Subcutaneous abdominal adipose tissue (tissue), 5 donors: ENCODE measurements around the gene KLC4.

Experiments
- H3K27ac ChIP-seq: one replicate; pipeline ENCODE4 v1.7.0; 2013; ENCODE audit warnings: low read depth, mild to moderate bottlenecking, inconsistent platforms, low read length, moderate library complexity
- H3K27me3 ChIP-seq, 5 donors: one replicate each; pipeline ENCODE4 v1.7.0; 2013; ENCODE audit warnings: low read length in 5 of 5, inconsistent platforms in 1 of 5; ENCODE audit not compliant: control insufficient read depth in 5 of 5, insufficient read depth in 4 of 5
- H3K36me3 ChIP-seq, 5 donors: one replicate each; pipeline ENCODE4 v1.7.0; 2013; ENCODE audit warnings: low read length in 5 of 5; ENCODE audit not compliant: control insufficient read depth in 5 of 5, insufficient read depth in 5 of 5
- H3K4me1 ChIP-seq, 5 donors: one replicate each; pipeline ENCODE4 v1.7.0; 2013; ENCODE audit warnings: low read length in 5 of 5, mild to moderate bottlenecking in 3 of 5, moderate library complexity in 1 of 5; ENCODE audit not compliant: control insufficient read depth in 5 of 5, insufficient read depth in 5 of 5
- H3K4me3 ChIP-seq, 5 donors: one replicate each; pipeline ENCODE4 v1.7.0; 2013; ENCODE audit warnings: low read length in 5 of 5, low read depth in 1 of 5
- H3K9ac ChIP-seq, 5 donors: one replicate each; pipeline ENCODE4 v1.7.0; 2013; ENCODE audit warnings: low read length in 5 of 5, mild to moderate bottlenecking in 4 of 5, moderate library complexity in 3 of 5
- H3K9me3 ChIP-seq, 5 donors: one replicate each; pipeline ENCODE4 v1.7.0; 2013; ENCODE audit warnings: low read length in 5 of 5; ENCODE audit not compliant: control insufficient read depth in 5 of 5
- donor health status: healthy.
- donor health status: healthy.
- donor health status: healthy.
- donor health status: healthy.
- donor health status: healthy.

The KLC4 gene

DNA sequence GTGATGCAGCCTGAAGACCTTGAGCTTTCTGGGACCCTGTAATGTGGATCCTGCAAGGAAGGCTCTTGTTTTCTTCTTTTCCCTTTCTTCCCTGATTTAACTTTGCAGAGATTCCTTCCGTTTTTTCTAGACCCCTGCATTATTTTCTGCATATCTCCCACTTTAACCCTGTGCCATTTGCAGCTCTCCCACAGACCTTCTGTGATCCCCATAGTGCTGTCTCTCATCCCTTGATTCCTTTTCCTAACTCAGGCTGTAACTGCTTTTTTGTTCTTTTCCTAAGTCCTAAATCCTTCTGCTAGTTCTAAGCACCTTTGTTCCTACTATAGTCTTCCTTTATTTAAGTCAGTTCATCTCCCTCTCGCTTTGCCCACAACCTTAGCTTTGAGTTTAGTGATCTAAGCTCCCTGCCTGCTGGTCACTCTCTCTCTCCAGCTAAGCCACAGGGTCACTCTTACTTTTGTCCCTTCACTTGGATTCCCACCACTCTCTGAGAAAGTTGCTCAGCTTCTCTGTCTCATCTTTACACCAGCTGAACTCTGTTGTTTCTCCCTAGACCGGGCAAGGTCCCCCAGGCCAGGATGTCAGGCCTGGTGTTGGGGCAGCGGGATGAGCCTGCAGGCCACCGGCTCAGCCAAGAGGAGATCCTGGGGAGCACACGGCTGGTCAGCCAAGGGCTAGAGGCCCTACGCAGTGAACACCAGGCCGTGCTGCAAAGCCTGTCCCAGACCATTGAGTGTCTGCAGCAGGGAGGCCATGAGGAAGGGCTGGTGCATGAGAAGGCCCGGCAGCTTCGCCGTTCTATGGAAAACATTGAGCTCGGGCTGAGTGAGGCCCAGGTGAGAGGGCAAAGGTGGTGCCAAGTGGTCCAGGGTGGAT lies 1.6 kb downstream of the KLC4 start:
- H3K27me3 ChIP-seq: no peaks in the 10 kb centered on the region
- H3K9ac ChIP-seq: peak overlapping the region in 3 of 5 donors; percentile 13 to 95 (median 91)
- peaks cover 2 to 29% (median 22%) of the 10 kb centered on the region in 5 donors for H3K36me3 ChIP-seq
- peak overlapping the region in 4 of 5 donors; percentile 90 to 95 (median 92) for H3K4me3 ChIP-seq
- no peaks in the 10 kb centered on the region for H3K9me3 ChIP-seq
- H3K27ac ChIP-seq: no peak overlapping the region
- peaks cover 5 to 29% (median 26%) of the 10 kb centered on the region in 5 donors for H3K4me1 ChIP-seq

DNA sequence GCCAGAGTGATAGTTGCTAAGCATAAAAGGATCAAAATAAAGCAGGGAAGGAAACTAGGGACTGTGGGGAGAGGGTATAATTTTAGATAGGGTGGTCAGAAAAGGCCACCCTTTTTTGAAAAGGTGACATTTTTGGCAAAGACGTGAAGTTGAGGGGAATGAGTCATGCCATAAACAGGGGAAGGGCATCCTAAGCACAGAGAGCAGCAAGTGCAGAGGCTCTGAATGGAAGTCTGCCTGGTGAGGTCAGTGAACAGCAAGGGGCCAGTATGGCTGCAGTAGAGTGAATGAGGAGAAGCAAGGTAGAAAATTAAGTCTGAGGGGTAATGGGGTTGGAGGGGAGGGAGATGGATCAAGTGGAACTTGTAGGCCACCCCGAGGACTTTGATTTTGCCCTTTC lies 2.4 kb downstream of the KLC4 start:
- Histone ChIP-seq H3K9me3 (no peaks in the 10 kb centered on the region), H3K4me1 (peaks cover 5 to 29% (median 26%) of the 10 kb centered on the region in 5 donors), H3K27me3 (no peaks in the 10 kb centered on the region), H3K27ac (no peak overlapping the region), H3K9ac (no peak overlapping the region), H3K36me3 (peaks cover 2 to 34% (median 26%) of the 10 kb centered on the region in 5 donors), H3K4me3 (no peak overlapping the region)

DNA sequence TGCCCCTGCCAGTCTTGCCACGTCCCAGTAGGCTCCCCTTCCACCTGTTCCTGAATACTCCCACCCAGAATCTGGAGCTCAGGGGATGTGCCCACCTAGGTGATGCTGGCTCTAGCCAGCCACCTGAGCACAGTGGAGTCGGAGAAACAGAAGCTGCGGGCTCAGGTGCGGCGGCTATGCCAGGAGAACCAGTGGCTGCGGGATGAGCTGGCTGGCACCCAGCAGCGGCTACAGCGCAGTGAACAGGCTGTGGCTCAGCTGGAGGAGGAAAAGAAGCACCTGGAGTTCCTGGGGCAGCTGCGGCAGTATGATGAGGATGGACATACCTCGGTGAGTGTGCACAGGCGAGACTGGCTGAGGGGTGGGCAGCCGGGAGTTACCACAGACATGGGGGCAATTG lies 3.4 kb downstream of the KLC4 start:
- Histone ChIP-seq H3K4me1 (peaks cover 5 to 28% (median 25%) of the 10 kb centered on the region in 5 donors), H3K4me3 (no peak overlapping the region), H3K9ac (no peak overlapping the region), H3K9me3 (no peaks in the 10 kb centered on the region), H3K27ac (no peak overlapping the region), H3K27me3 (no peaks in the 10 kb centered on the region), H3K36me3 (peaks cover 2 to 30% (median 22%) of the 10 kb centered on the region in 5 donors)

DNA sequence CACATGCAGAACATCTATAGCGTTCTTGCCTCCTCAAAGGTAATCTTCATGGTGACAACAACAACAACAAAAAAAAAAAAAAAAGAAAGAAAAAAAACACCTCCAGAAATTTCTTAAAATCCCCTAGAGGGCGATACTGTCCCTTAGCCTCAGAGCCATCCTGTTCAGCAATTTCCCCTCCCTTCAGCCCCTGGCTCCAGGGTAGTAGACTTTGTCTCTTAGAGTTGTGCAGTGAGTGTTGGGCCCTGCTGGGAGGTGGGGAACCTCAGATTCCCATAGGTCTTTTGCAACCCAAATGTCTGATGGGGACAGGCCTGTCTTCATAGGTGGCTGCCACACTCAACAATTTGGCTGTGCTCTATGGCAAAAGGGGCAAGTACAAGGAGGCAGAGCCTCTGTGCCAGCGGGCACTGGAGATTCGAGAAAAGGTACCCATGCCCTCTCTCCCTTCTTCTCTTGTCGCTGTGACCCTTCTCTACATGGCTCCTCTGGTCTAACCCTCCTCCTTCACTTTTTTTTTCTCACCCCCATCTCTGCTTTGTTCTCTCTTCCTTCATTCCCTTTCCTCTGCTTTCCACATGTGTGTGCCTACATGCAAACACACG lies 10.7 kb downstream of the KLC4 start:
- no peaks in the 10 kb centered on the region for H3K9me3 ChIP-seq
- H3K27ac ChIP-seq: no peak overlapping the region
- no peak overlapping the region for H3K4me3 ChIP-seq
- H3K27me3 ChIP-seq: peaks cover 0 to 2% (median 0%) of the 10 kb centered on the region in 5 donors
- H3K9ac ChIP-seq: no peak overlapping the region
- H3K4me1 ChIP-seq: no peaks in the 10 kb centered on the region
- H3K36me3 ChIP-seq: peaks cover 5 to 63% (median 55%) of the 10 kb centered on the region in 5 donors

DNA sequence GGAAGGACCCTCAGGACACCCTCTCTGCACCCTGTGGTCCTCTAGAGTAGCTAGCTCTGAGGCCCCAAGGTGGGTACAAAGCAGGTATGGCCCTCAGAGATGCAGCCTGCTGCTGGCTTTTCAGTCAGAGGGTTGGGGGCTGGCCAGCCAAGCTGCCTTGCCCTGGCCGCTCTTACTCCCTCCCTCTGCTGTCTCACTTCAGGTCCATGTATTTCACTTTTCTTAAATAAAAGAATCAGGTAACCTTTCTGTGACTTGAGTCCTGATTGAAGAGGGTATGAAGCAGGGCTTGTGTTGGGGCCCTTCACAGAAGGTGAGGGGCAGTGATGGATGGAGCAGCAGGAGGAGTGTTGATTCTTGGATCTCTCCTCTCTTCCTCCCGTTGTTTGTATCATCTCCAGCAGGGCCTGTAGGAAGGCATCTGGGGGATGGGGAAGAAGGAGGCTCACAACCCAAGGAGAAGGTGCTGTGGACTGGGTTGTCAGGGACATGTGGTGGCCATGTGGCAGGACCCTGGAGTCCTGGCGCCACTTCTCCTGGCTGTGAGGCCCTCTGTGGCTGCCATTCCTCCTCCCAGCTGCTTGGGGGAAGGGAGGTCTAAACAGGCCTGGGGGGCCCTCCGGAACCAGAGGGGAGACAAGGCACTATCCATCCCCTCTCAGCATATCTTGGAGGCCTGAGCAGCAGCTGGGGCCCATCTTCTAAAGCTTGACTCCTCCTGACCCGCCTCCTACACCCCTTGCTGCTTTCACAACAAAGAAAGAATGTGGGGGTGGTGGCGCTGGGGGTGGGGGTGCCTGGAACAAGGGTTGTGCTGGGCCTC lies 15.6 kb downstream of the KLC4 start:
- Histone ChIP-seq H3K9ac (no peak overlapping the region), H3K36me3 (peaks cover 2 to 46% (median 39%) of the 10 kb centered on the region in 5 donors), H3K4me1 (peaks cover 0 to 15% (median 13%) of the 10 kb centered on the region in 5 donors), H3K9me3 (no peaks in the 10 kb centered on the region), H3K4me3 (no peak overlapping the region), H3K27me3 (peaks cover 2 to 22% (median 15%) of the 10 kb centered on the region in 5 donors), H3K27ac (no peak overlapping the region)

DNA sequence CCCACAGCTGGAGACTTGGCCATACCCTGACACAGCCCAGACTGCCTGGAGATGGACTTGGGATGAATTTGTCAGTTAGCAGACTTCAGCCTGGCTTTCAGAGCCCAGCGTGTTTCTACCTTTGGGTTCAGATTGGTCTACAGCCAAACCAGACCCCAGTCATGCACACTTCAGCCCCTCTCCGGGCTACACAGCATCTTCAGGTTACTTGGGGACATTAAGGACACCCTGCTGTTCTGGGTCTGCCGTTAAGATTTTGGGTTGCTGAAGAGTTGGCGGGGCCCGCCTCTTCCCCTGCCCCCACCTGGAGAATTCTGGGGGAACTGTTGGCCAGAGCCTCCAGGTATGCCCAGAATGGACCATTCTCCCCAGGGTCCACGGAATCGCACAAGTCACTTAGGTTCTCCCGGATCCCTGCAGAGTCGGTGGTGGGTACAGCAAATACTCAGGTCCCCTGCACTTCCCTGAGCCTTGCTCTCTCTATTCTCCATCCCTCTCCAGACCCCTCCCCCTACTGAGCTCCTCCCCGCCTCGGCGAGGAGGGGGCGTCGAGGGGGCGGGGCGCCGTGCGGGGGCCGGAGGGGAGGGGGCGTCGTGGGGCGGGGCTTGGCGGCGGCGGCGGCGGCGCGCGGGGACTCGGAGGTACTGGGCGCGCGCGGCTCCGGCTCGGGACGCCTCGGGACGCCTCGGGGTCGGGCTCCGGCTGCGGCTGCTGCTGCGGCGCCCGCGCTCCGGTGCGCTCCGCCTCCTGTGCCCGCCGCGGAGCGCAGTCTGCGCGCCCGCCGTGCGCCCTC lies 16.4 kb downstream of the KLC4 start, which contains the start of gene PTK7:
TSS of gene PTK7 (plus strand) at position 645 of the 794 bp plus-strand sequence. CDS start 175 bp downstream, outside the sequence.
- Histone ChIP-seq H3K27me3 (peaks cover 2 to 22% (median 15%) of the 10 kb centered on the region in 5 donors), H3K9me3 (no peaks in the 10 kb centered on the region), H3K4me1 (peaks cover 0 to 15% (median 13%) of the 10 kb centered on the region in 5 donors), H3K27ac (no peak within 1 kb of the TSS), H3K9ac (peak within 1 kb of the TSS in 2 of 5 donors; percentile 39 to 47), H3K4me3 (peak within 1 kb of the TSS in 4 of 5 donors; percentile 51 to 61 (median 53)), H3K36me3 (peaks cover 2 to 40% (median 35%) of the 10 kb centered on the region in 5 donors)

DNA sequence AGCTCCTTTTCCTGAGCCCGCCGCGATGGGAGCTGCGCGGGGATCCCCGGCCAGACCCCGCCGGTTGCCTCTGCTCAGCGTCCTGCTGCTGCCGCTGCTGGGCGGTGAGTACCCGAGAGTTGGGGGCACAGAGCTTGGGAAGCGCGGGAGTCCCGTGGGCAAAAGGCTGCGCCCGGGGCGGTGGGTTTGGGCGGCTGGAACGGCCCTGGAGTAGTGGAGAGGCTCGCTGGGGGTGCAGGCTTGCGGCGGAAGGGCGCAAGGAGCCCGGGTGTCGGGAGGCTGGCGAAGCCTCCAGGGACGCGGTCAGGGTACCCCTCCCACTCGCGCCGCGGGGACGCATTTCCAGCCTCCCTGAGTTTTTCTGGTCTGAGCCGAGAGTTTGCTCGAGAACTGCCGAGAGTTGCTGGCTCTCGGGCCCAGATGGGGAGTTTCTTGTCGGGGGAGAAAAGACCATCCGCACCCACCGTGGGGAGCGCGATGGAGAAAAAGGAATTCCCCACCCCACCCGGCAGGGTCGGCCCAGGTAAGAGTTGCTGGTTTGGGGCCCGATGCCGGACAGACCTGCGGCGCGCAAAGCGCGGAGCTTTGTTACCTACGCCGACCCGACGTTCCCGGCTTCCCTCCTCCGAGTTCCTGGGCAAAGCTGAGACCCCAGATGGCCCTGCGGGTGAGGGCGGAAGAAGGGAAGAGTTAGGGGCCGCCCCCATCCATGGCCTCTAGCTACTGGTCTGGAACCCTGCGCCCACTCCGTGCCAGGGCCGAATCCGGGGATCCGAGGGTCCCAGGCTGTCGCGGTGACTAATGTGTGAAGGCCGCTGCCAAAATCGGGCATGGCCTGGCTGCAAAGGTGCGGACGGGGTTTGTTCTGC lies 17.3 kb downstream of the KLC4 start:
- Histone ChIP-seq H3K4me1 (peaks cover 0 to 15% (median 13%) of the 10 kb centered on the region in 5 donors), H3K4me3 (peak overlapping the region in 4 of 5 donors; percentile 51 to 61 (median 53)), H3K27ac (no peak overlapping the region), H3K27me3 (peaks cover 2 to 22% (median 15%) of the 10 kb centered on the region in 5 donors), H3K9ac (peak overlapping the region in 2 of 5 donors; percentile 39 to 47), H3K9me3 (no peaks in the 10 kb centered on the region), H3K36me3 (peaks cover 2 to 31% (median 29%) of the 10 kb centered on the region in 5 donors)

DNA sequence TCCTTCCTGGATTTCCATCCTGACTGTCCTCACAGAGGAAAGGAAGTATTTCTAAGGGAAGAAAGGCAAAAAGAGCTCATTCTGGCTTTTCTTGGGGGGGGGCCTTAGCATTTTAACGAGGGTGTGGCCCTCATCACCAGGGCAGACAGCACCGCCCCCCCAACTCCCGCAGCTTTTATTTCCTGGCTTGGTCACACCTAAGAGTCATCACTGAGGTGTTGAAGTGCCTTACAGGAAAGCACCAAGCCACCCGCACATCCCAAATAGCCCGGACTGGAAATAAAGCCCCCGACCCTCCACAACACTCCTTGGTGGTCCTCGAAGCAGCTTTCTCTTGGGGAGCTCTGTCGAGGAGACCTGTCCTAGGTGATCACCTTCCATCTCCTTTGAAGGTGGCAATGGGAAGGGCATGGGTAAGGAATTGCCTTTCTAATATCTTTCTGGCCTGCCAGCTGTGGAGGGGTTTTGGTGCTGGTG lies 17.9 kb downstream of the KLC4 start:
- Histone ChIP-seq H3K27ac (no peak overlapping the region), H3K4me1 (peaks cover 0 to 15% (median 13%) of the 10 kb centered on the region in 5 donors), H3K9ac (peak overlapping the region in 1 of 5 donors; percentile 47), H3K4me3 (peak overlapping the region in 3 of 5 donors; percentile 51 to 61 (median 51)), H3K36me3 (peaks cover 2 to 25% (median 22%) of the 10 kb centered on the region in 5 donors), H3K9me3 (no peaks in the 10 kb centered on the region), H3K27me3 (peaks cover 2 to 22% (median 15%) of the 10 kb centered on the region in 5 donors)
